HG02840 (cell line): ENCODE results near the gene JADE2.
"Not testable (repeated sequence)": the region's sequence is repeated elsewhere in the genome, so short reads cannot be mapped to it uniquely, and the experiment has no call there.

Experiments
- ATAC-seq: cut with Tn5 transposase; IDR thresholded peaks from one replicate; pipeline ENCODE4 v1.9.1; 2021; ENCODE audit warnings: mild to moderate bottlenecking, moderate library complexity, moderate number of reproducible peaks; ENCODE audit not compliant: unreplicated experiment, low FRiP score

The JADE2 gene

DNA sequence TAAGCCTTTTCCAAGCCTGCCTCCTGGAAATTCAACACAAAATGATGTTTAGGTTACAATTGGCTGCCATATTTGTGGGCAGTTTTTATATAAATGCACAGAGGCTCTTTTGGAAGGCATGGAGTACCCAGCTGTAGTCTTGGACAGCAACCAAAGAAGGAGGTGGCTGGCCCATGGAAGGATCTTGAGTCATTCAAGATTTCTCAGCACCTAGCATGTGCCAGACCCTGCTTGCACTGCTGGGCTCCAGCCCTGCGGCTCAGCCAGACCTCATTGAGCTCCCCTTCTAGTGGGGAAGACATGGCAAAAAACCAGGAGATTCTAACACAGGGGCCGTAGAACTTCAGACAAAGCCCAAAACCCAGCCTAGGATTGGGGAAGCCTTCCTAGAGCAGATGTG lies 22.1 kb downstream of the JADE2 start:
- no peak for ATAC-seq

DNA sequence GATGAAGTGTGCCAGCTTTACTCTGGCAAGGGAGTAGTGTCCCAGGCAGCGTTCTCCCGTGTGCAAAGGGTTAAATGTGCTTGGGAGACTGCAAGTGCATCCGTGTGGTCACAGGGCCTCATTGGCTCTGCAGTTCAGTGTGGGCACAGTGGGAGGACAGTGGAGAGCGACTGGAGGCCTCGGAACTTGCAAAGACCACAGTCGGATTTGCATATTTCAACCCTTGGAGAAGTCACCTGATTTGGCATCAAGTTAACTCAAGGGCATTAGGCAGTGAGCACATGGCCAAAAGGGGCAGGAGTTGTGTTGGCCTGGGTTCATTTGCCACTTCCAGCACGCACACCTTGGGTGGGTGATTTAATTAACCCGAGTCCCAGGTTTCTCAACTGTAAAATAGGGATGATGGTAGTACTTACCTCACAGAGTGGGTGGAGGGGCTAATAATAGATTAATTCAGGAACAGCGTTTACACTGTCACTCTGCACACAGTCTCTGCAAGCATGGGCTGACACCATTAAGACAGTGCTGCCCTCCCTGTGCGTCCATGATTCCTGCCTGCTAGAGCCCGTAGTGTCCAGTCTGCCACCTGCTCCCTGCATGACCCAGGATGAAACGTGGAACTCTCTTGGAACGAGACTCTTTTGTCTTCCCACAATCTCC lies 22.7 kb downstream of the JADE2 start:
- ATAC-seq: no peak

DNA sequence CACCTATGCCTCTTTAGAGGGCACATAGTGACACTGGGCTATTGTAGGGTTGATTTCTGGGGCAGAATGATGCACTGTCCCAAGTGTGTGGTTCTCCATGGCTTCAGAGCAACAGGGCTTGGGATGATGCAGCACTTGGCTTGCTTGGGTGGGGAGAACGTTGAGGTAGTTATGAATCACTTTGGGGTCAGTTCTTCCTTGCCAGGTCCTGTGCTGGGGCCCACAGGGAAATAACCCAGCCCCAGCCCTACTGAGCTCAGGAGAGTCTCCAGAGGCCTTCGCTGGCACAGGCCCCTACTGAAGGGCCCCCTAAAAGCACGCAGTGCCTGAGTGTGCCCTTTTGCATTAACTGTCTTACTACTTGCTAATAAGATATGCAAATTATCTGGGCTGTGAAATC lies 24.2 kb downstream of the JADE2 start:
- no peak for ATAC-seq

DNA sequence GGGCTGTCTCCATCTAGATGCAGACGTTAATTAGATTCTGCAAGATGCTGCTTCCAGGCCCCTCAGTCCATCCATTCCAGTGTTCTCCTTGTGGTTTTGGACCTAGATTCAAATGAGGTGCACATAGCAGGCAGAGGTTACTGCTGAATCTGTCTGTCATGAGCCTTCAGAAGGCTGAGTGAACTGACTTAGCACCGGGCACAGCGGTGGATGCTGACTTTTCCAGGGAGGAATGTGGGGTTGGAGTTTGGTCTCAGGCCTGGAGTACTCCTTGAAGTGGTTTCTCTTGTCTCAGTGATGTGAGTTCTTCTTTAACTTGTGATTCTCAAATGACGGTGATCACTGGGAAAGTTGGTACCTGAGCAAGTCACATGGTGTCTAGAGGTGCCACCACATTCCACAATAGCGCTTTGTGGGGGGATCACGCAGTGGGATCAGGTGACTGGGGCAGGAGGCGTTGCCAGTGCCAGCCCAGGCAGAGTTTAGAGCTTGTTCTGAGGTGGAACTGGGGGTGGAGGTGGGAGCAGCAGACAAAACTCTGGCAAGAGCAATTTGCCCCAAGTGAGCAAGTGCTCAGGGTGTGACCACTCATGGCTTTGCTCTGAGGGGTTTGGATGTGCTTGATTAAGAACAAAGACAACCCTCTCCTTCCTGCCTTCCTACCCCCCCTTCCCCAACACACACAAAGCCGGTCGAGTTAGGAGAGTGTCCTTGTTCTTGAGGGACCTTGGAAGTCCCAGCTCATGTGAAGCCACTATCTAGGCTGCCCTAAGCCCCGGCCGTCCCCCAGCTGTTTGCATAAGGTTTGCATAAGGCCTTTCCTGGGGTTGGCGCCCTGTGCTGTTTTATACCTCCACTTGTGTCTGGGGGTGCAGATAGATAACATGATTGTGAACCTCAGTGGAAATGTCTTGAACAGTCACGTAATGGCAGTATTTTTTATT lies 25.1 kb downstream of the JADE2 start:
- ATAC-seq: no peak

DNA sequence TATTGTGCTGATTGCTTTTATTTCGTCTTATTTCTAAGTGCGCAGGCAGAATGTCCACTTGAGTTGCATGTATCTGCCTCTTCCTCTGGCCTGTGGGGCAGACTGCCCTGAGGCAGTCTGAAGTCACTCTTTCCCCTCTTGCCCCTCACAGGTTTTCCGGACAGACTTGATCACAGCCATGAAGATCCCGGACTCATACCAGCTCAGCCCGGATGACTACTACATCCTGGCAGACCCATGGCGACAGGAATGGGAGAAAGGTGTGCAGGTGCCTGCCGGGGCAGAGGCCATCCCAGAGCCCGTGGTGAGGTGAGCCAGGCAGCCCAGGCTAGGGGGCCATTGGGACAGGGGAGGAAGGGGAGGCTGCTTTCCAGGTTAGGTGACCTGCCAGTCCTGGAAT lies 26.4 kb downstream of the JADE2 start:
- ATAC-seq: no peak

DNA sequence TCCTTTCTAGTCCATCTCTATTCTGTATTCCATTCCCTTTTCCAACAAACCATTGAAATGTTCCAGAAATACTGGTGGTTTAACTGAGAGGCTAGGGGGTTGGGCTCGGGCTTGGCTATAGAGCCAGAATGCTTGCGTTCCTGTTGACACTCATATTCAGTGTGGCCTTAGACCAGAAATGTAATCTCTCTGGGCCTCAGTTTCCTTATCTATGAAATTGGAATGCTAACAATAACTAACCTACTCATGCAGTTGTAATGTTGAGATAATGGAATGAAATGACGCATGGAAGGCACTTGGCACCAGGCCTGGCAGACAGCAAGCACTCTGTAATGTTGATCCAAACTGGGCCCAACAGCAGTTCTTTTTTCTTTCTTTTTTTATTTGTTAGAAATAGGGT lies 26.8 kb downstream of the JADE2 start:
- ATAC-seq: no peak

DNA sequence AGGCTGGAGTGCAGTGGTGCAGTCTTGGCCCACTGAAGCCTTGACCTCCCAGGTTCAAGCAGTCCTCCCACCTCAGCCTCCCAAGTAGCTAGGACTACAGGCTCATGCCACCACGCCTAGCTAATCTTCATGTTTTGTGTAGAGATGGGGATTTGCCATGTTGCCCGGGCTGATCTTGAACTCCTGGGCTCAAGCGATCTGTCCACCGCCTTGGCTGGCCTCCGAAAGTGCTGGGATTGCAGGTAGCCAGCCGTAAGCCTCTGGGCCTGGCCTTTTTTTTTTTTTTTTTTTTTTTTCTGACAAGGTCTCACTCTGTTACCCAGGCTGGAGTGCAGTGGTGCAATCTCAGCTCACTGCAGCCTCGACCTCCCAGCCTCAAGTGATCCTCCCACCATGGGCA lies 27.2 kb downstream of the JADE2 start:
- ATAC-seq: not testable (repeated sequence)

DNA sequence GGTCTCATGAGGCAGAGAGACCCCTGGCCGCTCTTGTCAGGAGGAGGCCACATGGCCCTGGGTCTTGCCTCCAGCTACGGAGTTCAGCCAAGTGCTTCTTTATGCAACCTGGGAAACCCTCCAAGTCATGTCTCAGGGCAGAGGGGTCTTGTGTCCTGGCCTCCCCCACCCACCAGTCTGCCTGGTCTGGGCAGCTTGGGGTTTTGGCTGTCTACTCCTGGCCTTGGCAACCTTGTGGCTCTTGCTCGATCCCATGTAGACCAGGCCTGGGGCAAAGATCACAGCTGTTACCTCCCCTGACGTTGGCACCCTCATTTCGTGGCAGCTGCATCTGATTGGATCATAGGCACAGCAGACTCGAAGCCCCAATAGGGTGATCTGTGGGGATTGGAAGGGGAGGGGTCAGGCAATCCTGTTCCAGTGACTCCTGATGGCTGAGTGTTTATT lies 28.4 kb downstream of the JADE2 start:
- no peak for ATAC-seq

DNA sequence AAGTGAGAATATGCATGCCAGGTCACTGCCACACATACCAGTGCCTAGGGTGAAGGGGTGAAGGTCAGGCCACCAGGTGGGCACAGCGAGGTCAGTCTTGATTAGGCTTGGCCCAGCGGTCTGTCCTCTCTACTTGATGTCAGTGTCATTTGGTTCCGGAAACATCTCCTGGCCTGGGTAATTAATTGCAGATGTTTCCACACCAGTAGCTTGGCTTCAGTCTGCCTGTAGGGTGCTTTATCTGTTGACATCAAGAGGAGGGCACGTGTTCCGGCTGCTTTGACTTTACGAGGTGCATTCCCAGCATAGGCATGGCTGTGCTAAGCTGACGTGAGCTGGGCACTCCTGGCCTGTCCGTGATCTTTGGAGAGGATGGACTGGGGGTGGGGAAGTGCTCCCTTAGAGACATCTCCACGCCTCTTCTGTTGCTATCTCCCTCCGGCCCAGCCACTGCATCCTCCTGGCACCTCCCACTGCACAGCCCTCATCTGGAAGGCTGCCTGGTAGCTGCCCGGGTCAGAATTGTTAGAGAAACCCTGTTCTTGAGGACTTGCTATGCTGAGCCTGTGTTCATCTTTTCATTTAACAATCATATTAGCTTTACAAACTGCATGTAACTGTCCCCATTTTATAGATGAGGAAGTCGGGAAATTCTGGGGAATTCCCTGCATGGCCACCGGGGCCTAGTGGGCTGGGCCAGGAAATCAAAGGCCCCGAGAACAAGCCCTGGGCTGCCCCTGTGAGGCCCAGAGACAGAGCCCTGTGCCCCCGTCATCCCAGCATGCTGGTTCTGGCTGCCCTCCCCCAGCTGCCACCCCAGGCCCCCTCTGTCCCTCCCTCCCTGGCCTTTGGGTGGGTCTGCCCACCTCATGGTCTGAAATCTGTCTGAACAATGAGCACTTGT lies 29.1 kb downstream of the JADE2 start:
- peak; percentile 59 for ATAC-seq

DNA sequence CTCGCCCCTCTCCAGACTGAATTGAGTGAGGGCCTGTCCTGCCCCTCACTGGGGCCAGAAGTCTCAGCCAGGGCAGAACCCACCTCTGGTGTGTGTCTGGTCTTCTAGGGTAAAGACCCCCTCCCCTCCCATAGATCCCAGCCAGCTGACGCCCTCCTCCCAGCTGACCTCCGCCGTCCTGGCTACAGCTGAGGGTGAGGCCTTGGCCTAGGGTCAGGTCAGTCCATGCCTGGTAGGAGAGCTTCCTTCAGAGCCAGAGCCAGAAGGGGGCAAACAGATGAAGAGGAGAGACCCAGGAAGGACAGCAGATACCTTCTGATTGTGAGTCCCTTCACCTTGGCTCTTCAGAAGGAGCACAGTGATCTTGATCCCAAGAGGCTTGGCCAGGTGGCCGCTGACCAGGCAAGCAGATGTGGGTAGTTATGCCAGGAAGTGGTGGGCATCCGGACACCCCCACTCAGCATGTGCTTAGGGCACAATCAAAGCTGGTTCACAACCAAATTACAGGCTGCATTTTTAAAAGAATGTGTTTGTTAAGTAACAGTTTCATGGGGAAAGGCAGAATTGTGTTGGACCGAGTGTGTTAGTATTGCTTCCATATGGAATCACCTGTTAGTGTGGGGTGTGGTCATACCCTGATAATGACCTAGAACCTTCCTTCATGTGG lies 29.9 kb downstream of the JADE2 start:
- ATAC-seq: no peak

DNA sequence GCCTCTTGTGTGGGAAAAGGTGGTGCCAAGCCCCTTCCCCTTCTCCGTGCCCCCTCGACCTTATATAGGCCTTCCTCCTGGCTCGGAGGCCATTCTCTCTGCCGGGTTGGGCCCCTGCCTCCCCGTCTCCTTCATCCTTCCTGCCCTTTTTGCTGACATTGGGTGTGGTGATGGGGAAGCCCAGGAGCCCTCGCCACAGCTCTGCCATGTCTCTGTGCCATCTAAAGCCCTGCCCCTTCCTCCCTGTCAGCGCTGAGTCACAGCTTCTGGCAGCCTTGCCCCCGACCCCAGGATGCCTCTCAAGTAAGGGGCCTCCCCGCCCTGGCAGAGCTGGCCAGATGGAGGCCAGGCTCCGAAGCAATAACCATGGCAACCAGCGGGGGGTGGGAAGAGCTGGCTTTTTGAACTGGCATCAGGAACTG lies 30.4 kb downstream of the JADE2 start:
- no peak for ATAC-seq

DNA sequence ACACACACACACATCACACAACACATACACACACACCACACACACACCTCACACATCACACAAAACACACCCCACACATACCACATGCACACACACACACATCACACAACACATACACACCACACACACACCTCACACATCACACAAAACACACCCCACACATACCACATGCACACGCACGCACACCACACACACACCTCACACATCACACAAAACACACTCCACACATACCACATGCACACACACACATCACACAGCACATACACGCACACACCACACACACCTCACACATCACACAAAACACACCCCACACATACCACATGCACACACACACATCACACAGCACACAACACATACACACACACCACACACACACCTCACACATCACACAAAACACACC lies 31.1 kb downstream of the JADE2 start:
- not testable (repeated sequence) for ATAC-seq

DNA sequence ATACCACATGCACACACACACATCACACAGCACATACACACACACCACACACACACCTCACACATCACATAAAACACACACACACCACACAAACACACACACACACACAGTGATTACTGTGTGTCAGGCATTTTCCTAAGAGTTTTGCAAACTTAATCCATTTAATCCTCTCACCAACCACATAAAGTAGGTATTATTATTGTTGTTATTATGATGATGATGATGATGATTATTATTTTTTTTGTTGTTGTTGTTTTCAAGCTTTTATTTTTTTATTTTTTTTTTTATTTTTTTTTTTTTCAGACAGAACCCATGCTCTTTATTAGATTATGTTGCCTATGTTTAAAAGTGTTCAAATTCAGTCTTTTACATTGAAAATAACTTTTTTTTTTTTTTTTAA lies 31.5 kb downstream of the JADE2 start:
- ATAC-seq: no peak

DNA sequence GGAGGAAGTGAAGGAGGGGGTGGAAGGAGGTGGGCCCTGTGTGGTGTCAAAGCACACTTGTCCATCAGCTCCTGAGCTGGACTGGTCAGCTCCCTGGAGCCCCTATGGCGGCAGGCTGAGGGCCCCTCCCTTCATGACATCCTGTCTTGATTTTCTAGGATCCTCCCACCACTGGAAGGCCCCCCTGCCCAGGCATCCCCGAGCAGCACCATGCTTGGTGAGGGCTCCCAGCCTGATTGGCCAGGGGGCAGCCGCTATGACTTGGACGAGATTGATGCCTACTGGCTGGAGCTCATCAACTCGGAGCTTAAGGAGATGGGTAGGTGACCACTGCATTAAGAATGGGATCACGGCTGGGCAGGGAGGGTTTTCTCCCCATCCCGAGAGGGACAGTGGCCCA lies 34.2 kb downstream of the JADE2 start:
- no peak for ATAC-seq

DNA sequence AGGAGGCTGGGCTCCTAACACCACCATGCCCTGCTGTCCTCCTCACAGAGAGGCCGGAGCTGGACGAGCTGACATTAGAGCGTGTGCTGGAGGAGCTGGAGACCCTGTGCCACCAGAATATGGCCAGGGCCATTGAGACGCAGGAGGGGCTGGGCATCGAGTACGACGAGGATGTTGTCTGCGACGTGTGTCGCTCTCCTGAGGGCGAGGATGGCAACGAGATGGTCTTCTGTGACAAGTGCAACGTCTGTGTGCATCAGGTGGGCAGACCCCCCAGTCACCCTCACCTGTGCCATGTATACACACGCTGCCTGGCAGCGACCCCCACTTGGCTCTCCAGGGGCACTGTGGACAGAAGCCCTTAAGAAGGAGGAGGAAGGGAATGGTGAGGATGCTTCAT lies 35.2 kb downstream of the JADE2 start:
- ATAC-seq: no peak

DNA sequence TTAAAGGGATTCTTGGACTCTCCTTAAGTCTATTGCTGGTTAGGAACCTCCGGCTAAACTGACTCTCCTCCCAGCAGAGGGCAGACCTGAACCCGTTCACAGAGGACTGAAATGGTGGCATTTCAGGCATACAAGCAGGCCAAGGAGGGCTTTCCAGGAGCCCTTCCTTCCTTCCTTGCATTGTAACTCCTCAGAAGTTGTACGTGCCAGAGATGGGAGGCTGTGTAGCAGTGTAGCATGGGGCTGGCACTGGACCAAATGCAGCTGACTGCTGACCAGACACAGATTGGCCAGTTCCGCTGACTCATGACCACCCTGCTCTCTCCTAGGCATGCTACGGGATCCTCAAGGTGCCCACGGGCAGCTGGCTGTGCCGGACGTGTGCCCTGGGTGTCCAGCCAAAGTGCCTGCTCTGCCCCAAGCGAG lies 36.4 kb downstream of the JADE2 start:
- no peak for ATAC-seq

DNA sequence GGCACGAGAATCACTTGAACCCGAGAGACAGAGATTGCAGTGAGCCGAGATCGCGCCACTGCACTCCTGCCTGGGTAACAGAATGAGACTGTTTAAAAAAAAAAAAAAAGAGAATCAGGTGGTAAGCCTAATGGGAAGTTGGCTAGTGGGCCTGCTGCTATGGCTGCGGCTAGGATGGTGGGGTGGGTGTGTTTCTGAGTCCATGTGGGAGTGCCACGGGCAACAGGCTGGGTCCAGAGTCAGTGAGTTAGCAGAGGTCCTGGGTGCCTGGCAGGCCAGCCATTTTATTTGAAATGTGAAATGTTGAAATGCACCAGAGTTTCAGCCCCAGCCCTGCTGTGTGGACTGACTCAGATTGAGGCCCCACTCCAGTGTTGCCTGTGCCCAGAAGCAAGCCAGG lies 37.8 kb downstream of the JADE2 start:
- ATAC-seq: no peak

DNA sequence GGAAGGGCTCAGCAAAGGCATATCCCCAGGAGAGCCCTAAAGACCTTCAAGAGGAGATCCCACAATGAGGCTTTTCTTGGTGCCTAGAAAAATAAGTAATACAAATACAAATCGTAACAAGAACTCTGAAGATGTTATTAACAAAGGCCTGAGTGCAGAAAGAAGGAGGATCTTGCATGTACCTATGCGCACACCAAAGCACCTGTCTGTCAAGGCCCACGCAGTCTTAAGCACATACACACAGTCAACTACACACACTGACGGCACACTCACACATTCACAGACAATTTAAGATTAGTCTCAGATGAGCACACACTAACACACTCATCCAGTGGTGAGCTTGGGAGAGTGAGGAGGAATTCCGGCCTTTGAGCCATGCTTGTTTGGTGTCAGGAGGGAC lies 38.5 kb downstream of the JADE2 start:
- ATAC-seq: no peak

DNA sequence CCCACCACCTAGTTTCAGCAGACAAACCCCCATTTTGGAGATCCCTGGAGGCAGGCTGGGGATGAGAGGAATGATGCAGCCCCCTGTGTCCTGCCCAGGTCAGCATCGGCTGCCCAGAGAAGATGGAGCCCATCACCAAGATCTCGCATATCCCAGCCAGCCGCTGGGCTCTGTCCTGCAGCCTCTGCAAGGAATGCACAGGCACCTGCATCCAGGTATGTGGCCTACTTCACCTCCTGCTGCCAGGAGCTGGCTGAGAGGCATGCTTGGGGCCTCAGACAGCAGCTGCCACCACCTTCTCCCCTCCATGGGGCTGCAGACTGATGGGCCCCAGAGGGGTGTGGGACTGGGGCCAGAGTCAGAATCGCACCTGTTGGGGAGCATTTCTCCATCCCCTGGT lies 38.9 kb downstream of the JADE2 start:
- ATAC-seq: no peak
